A549 (cell line): ENCODE data around the gene RPS2.

Source experiments
- CBX2 ChIP-seq: fragments of 200-600 bp; sonication (generic); IDR thresholded peaks from 2 replicates; pipeline ENCODE4 v1.6.1; 2016; ENCODE audit warnings: low read depth, mild to moderate bottlenecking, borderline replicate concordance
- CHD2 ChIP-seq: fragments of 150-350 bp; IDR thresholded peaks from 2 replicates; pipeline ENCODE4 v1.6.1; 2014; ENCODE audit warnings: low read length; ENCODE audit not compliant: partially characterized antibody
- CTCF ChIP-seq: fragments of >200 bp; sonication (Bioruptor Twin); formaldehyde crosslinking; IDR thresholded peaks from 3 replicates; pipeline ENCODE4 v1.5.1; 2016
- EP300 ChIP-seq, 2 experiments: fragments of >200 bp; sonication (Bioruptor Twin); formaldehyde crosslinking; IDR thresholded peaks; 2 replicates in 1 of 2; 3 replicates in 1 of 2; pipeline ENCODE4 v1.6.1; 2016 to 2017
- MAX ChIP-seq: IDR thresholded peaks from 2 replicates; pipeline ENCODE4 v1.6.1; 2012
- POLR2A ChIP-seq: IDR thresholded peaks from 2 replicates; pipeline ENCODE4 v1.6.1; 2012; ENCODE audit warnings: mild to moderate bottlenecking, low read length
- RNF2 ChIP-seq: fragments of 200-600 bp; sonication (generic); IDR thresholded peaks from 2 replicates; pipeline ENCODE4 v1.6.1; 2016; ENCODE audit warnings: low read depth, mild to moderate bottlenecking, antibody characterized with exemption, moderate library complexity, borderline replicate concordance
- SREBF2 ChIP-seq: fragments of 450-650 bp; IDR thresholded peaks from 2 replicates; pipeline ENCODE4 v1.6.1; 2014; ENCODE audit warnings: mild to moderate bottlenecking, moderate library complexity
- ZSCAN20 ChIP-seq: fragments of 250-450 bp; sonication (Bioruptor Pico); IDR thresholded peaks from 2 replicates; pipeline ENCODE4 v1.8.0; 2022; ENCODE audit warnings: mild to moderate bottlenecking, moderate library complexity
- TF ChIP-seq, protein P1 (sequence below): fragments of 450-650 bp; IDR thresholded peaks from 2 replicates; pipeline ENCODE4 v1.6.1; 2014; ENCODE audit warnings: antibody characterized with exemption

DNA sequence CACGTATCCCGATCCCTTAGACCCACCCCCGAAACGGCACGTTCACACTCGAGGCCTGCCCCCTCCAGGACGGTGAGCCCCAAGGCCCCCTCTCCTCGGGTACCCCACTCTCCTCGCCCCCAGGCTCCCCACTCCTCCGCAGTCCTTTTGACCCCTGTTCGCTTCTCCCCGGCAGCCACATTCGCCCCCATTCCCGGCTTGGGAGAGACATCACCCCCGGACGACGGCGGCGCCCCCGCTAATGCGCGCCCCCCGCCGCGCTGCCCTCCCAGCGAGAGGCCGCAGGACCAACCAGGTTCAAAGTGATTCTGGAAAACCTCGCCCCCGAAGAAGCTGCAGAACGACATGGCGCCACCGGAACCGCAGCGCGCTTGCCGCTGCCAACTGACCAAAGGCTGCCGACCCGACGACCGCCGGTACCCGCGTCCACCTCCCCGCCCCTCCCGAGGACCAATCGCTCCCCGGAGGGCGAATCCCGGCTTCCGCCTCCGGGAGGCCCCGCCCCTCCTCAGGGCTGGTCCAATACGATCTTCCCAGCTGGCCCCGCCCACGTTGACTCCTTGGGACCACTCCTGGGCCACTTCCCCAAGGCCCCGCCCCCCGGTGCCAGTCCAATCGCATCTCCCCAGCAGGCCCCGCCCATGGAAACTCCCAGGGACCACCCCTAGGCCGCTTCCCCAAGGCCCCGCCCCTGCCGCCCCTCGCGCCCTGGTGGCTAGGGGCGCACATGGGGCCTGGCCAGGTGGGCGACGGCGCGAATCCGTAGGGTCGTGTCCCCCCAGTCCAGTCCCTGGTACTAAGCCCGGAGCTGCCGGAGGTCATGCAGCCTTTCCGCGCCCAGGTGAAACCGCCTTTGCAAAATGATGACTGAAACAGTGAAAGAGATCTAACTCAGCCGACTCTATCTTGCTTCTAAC lies 21.6 kb downstream of the RPS2 start, which contains the start of gene MSRB1:
- TF ChIP-seq ZSCAN20, result no peak
- TF ChIP-seq, protein P1, sequence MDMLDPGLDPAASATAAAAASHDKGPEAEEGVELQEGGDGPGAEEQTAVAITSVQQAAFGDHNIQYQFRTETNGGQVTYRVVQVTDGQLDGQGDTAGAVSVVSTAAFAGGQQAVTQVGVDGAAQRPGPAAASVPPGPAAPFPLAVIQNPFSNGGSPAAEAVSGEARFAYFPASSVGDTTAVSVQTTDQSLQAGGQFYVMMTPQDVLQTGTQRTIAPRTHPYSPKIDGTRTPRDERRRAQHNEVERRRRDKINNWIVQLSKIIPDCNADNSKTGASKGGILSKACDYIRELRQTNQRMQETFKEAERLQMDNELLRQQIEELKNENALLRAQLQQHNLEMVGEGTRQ, result no peak
- TF ChIP-seq CTCF, result no peak
- TF ChIP-seq SREBF2, result no peak
- peak; percentile 90 for TF ChIP-seq MAX
- no peak for TF ChIP-seq CHD2
- no peak for TF ChIP-seq EP300 (IDR thresholded peaks at IDR 0.05)
- TF ChIP-seq CBX2, result no peak
- peak; percentile 90 for TF ChIP-seq POLR2A
- no peak for TF ChIP-seq RNF2
